CD4-positive, alpha-beta memory T cell (primary cell): ENCODE measurements around the gene SORL1-AS1.

Experiments used
- CTCF ChIA-PET: fragments of 350-600 bp; sonication (Branson Sonifier 250); formaldehyde crosslinking; loops from one replicate; lab custom pipeline; 2021; ENCODE audit warnings: inconsistent platforms; ENCODE audit not compliant: partially characterized antibody; lab: Charles Lee
- POLR2A ChIA-PET: fragments of 350-600 bp; sonication (Branson Sonifier 250); formaldehyde crosslinking; loops from one replicate; lab custom pipeline; 2021; ENCODE audit not compliant: partially characterized antibody; lab: Charles Lee
- DNase-seq, 5 donors: peaks; one replicate each; pipeline versions ENCODE4 v3.0.0 to v3.0.0-alpha.2; 2020 to 2022; ENCODE audit warnings: mixed read lengths in 1 of 5
- H3K27ac ChIP-seq: one replicate; pipeline ENCODE4 v1.7.0; 2013; ENCODE audit warnings: low read depth, low read length
- H3K27me3 ChIP-seq: 2 replicates; pipeline ENCODE4 v1.7.0; 2013; ENCODE audit warnings: mild to moderate bottlenecking, low read length, moderate library complexity; ENCODE audit not compliant: insufficient read depth
- H3K36me3 ChIP-seq: 2 replicates; pipeline ENCODE4 v1.7.0; 2013; ENCODE audit warnings: mild to moderate bottlenecking, low read length, moderate library complexity; ENCODE audit not compliant: insufficient read depth
- H3K4me1 ChIP-seq: 2 replicates; pipeline ENCODE4 v1.7.0; 2013; ENCODE audit warnings: mild to moderate bottlenecking, low read length, moderate library complexity; ENCODE audit not compliant: insufficient read depth
- H3K4me3 ChIP-seq, 2 donors: one replicate each; pipeline ENCODE4 v1.7.0; 2013; ENCODE audit warnings: low read length in 2 of 2, mild to moderate bottlenecking in 1 of 2
- H3K9me3 ChIP-seq, 2 donors: one replicate each; pipeline ENCODE4 v1.7.0; 2013; ENCODE audit warnings: low read length in 2 of 2, control low read depth in 1 of 2; ENCODE audit not compliant: control insufficient read depth in 1 of 2
- H3K27ac Mint-ChIP-seq, 7 donors: one replicate each; pipeline ENCODE4 v1.8.0; 2020 to 2021; ENCODE audit warnings: mixed read lengths in 7 of 7, mild to moderate bottlenecking in 6 of 7, inconsistent platforms in 3 of 7, moderate library complexity in 3 of 7
- H3K27me3 Mint-ChIP-seq, 2 donors: one replicate each; pipeline ENCODE4 v1.8.0; 2020 to 2021; ENCODE audit warnings: mixed read lengths in 2 of 2
- H3K36me3 Mint-ChIP-seq, 2 donors: one replicate each; pipeline ENCODE4 v1.8.0; 2020 to 2021; ENCODE audit warnings: mixed read lengths in 2 of 2, inconsistent platforms in 1 of 2, mild to moderate bottlenecking in 1 of 2
- H3K4me1 Mint-ChIP-seq, 4 donors: one replicate each; pipeline ENCODE4 v1.8.0; 2020 to 2021; ENCODE audit warnings: mixed read lengths in 4 of 4, mild to moderate bottlenecking in 1 of 4
- H3K4me3 Mint-ChIP-seq, 8 donors: one replicate each; pipeline ENCODE4 v1.8.0; 2020 to 2021; ENCODE audit warnings: mixed read lengths in 8 of 8, mild to moderate bottlenecking in 7 of 8, moderate library complexity in 6 of 8, inconsistent platforms in 3 of 8
- H3K9me3 Mint-ChIP-seq, 8 donors: one replicate each; pipeline ENCODE4 v1.8.0; 2020 to 2021; ENCODE audit warnings: mixed read lengths in 8 of 8, mild to moderate bottlenecking in 5 of 8, inconsistent platforms in 3 of 8, moderate library complexity in 1 of 8
- intact Hi-C: fragments of 100-400 bp; cut with micrococcal nuclease; formaldehyde crosslinking; loops from one replicate; pipeline ENCODE4 v1.15.1; 2023

Gene SORL1-AS1

GRCh38 chr11:121469910-121470309 lies 17.1 kb upstream of the SORL1-AS1 start:
- Histone ChIP-seq H3K9me3 (no peaks in the 10 kb centered on the region), H3K4me3 (no peak overlapping the region), H3K36me3 (peaks cover 26% of the 10 kb centered on the region), H3K27ac (peak overlapping the region; percentile 3), H3K27me3 (no peaks in the 10 kb centered on the region), H3K4me1 (peaks cover 97% of the 10 kb centered on the region)
- no peak for DNase-seq
- peaks cover 58 to 96% (median 80%) of the 10 kb centered on the region in 4 donors for H3K4me1 Mint-ChIP-seq
- H3K27ac Mint-ChIP-seq, result peak overlapping the region; percentile 33 to 98 (median 95)
- ChIA-PET POLR2A (interaction anchor here (4.6 to 14.5 kb wide), 3 partner anchors 12 to 19 kb away, joined by 98 to 462 read pairs (median 111); partner anchors contain the start of genes SORL1 and SORL1-AS1), CTCF (interaction anchor here (10.7 kb wide), 1 partner anchor 19 kb away, joined by 90 read pairs; the partner anchor contains the start of genes SORL1 and SORL1-AS1)
- peak overlapping the region in 3 of 8 donors; percentile 15 to 92 (median 53) for H3K4me3 Mint-ChIP-seq
- H3K9me3 Mint-ChIP-seq, result no peaks in the 10 kb centered on the region
- H3K27me3 Mint-ChIP-seq, result no peaks in the 10 kb centered on the region
- peaks cover 46 to 70% of the 10 kb centered on the region in 2 donors for H3K36me3 Mint-ChIP-seq
- intact Hi-C loops, result no loop called here

- Histone ChIP-seq H3K27ac (peak overlapping the region; percentile 57), H3K9me3 (no peaks in the 10 kb centered on the region), H3K36me3 (peaks cover 26% of the 10 kb centered on the region), H3K4me1 (peaks cover 99% of the 10 kb centered on the region), H3K27me3 (no peaks in the 10 kb centered on the region), H3K4me3 (no peak overlapping the region)
- Mint-ChIP-seq H3K4me1 (peaks cover 73 to 97% (median 87%) of the 10 kb centered on the region in 4 donors), H3K4me3 (peak overlapping the region; percentile 67 to 92 (median 74)), H3K9me3 (no peaks in the 10 kb centered on the region), H3K36me3 (peaks cover 33 to 58% of the 10 kb centered on the region in 2 donors), H3K27me3 (no peaks in the 10 kb centered on the region), H3K27ac (peak overlapping the region; percentile 91 to 98 (median 95))
- peak; percentile 72 to 93 (median 77) for DNase-seq
- ChIA-PET CTCF (interaction anchor here (0.7 to 10.7 kb wide), 13 partner anchors 8 to 151 kb away, joined by 3 to 90 read pairs (median 4); partner anchors contain the start of genes SORL1 and SORL1-AS1), POLR2A (interaction anchor here (0.7 to 14.5 kb wide), 17 partner anchors 9 to 146 kb away, joined by 3 to 462 read pairs (median 6); partner anchors contain the start of genes SORL1 and SORL1-AS1)
- intact Hi-C loops, result no loop called here
Measured at GRCh38 chr11:121467965-121468364, 15.2 kb upstream of the SORL1-AS1 start.

GRCh38 chr11:121467471-121467870 lies 14.7 kb upstream of the SORL1-AS1 start:
- POLR2A ChIA-PET, result interaction anchor here (0.6 to 14.5 kb wide), 18 partner anchors 10 to 146 kb away, joined by 3 to 462 read pairs (median 6); partner anchors contain the start of genes SORL1 and SORL1-AS1
- no peaks in the 10 kb centered on the region for H3K27me3 ChIP-seq
- no peak for DNase-seq
- Mint-ChIP-seq H3K27me3 (no peaks in the 10 kb centered on the region), H3K4me3 (peak overlapping the region; percentile 67 to 92 (median 77)), H3K36me3 (peaks cover 28 to 53% of the 10 kb centered on the region in 2 donors), H3K4me1 (peaks cover 73 to 97% (median 87%) of the 10 kb centered on the region in 4 donors), H3K9me3 (no peaks in the 10 kb centered on the region), H3K27ac (peak overlapping the region; percentile 91 to 98 (median 95))
- peaks cover 99% of the 10 kb centered on the region for H3K4me1 ChIP-seq
- no peaks in the 10 kb centered on the region for H3K9me3 ChIP-seq
- CTCF ChIA-PET, result interaction anchor here (0.9 to 10.7 kb wide), 12 partner anchors 8 to 151 kb away, joined by 3 to 90 read pairs (median 4); partner anchors contain the start of genes SORL1 and SORL1-AS1
- H3K36me3 ChIP-seq, result peaks cover 26% of the 10 kb centered on the region
- intact Hi-C loops, result no loop called here
- H3K4me3 ChIP-seq, result no peak overlapping the region
- peak overlapping the region; percentile 57 for H3K27ac ChIP-seq

- peak overlapping the region in 1 of 2 donors; percentile 25 for H3K4me3 ChIP-seq
Measured at GRCh38 chr11:121466063-121466794, 13.5 kb upstream of the SORL1-AS1 start.

GRCh38 chr11:121465709-121466062 lies 12.9 kb upstream of the SORL1-AS1 start:
- CTCF ChIA-PET, result interaction anchor here (1.0 to 10.7 kb wide), 4 partner anchors 11 to 144 kb away, joined by 3 to 90 read pairs (median 4); partner anchors contain the start of genes SORL1 and SORL1-AS1
- H3K27me3 ChIP-seq, result no peaks in the 10 kb centered on the region
- peak overlapping the region; percentile 91 to 98 (median 96) for H3K27ac Mint-ChIP-seq
- intact Hi-C loops, result no loop called here
- peaks cover 13 to 44% of the 10 kb centered on the region in 2 donors for H3K36me3 Mint-ChIP-seq
- peaks cover 100% of the 10 kb centered on the region for H3K4me1 ChIP-seq
- H3K9me3 ChIP-seq, result no peaks in the 10 kb centered on the region
- H3K9me3 Mint-ChIP-seq, result no peaks in the 10 kb centered on the region
- peak overlapping the region; percentile 79 to 92 (median 85) for H3K4me3 Mint-ChIP-seq
- peak overlapping the region in 1 of 2 donors; percentile 2 for H3K4me3 ChIP-seq
- H3K4me1 Mint-ChIP-seq, result peaks cover 82 to 97% (median 91%) of the 10 kb centered on the region in 4 donors
- DNase-seq, result no peak
- H3K27ac ChIP-seq, result peak overlapping the region; percentile 57
- POLR2A ChIA-PET, result interaction anchor here (1.1 to 14.5 kb wide), 15 partner anchors 9 to 144 kb away, joined by 3 to 462 read pairs (median 7); partner anchors contain the start of genes SORL1 and SORL1-AS1
- H3K36me3 ChIP-seq, result peaks cover 13% of the 10 kb centered on the region
- no peaks in the 10 kb centered on the region for H3K27me3 Mint-ChIP-seq

More at GRCh38 chr11:121466063-121466794, 13.5 kb upstream of the SORL1-AS1 start:
- intact Hi-C loops, result no loop called here
- ChIA-PET CTCF (interaction anchor here (0.9 to 10.7 kb wide), 8 partner anchors 8 to 145 kb away, joined by 3 to 90 read pairs (median 4); partner anchors contain the start of genes SORL1 and SORL1-AS1), POLR2A (interaction anchor here (1.1 to 14.5 kb wide), 14 partner anchors 9 to 174 kb away, joined by 3 to 462 read pairs (median 8); partner anchors contain the start of genes SC5D, SORL1 and SORL1-AS1)
- H3K36me3 ChIP-seq, result peaks cover 18% of the 10 kb centered on the region
- no peaks in the 10 kb centered on the region for H3K27me3 ChIP-seq
- Mint-ChIP-seq H3K27me3 (no peaks in the 10 kb centered on the region), H3K4me1 (peaks cover 80 to 97% (median 89%) of the 10 kb centered on the region in 4 donors), H3K36me3 (peaks cover 18 to 50% of the 10 kb centered on the region in 2 donors), H3K4me3 (peak overlapping the region; percentile 79 to 92 (median 85)), H3K27ac (peak overlapping the region; percentile 91 to 98 (median 96)), H3K9me3 (no peaks in the 10 kb centered on the region)
- no peaks in the 10 kb centered on the region for H3K9me3 ChIP-seq
- peak overlapping the region; percentile 57 for H3K27ac ChIP-seq
- H3K4me1 ChIP-seq, result peaks cover 100% of the 10 kb centered on the region
- DNase-seq, result peak in 2 of 5 donors; percentile 41 to 74

- H3K27ac ChIP-seq, result peak overlapping the region; percentile 57
- no peaks in the 10 kb centered on the region for H3K9me3 Mint-ChIP-seq
- peak overlapping the region; percentile 62 to 92 (median 84) for H3K4me3 Mint-ChIP-seq
- no peaks in the 10 kb centered on the region for H3K27me3 Mint-ChIP-seq
- ChIA-PET CTCF (interaction anchor here (1.5 to 10.7 kb wide), 4 partner anchors 10 to 143 kb away, joined by 3 to 90 read pairs (median 5); partner anchors contain the start of genes SORL1 and SORL1-AS1), POLR2A (interaction anchor here (0.7 to 14.5 kb wide), 21 partner anchors 9 to 172 kb away, joined by 3 to 462 read pairs (median 5); partner anchors contain the start of genes SC5D, SORL1 and SORL1-AS1)
- H3K27me3 ChIP-seq, result no peaks in the 10 kb centered on the region
- H3K36me3 Mint-ChIP-seq, result peaks cover 5 to 39% of the 10 kb centered on the region in 2 donors
- intact Hi-C loops, result loop anchor here (1.0 kb wide), 2 partner anchors 12 to 18 kb away; partner anchors contain the start of genes SORL1 and SORL1-AS1
- H3K4me3 ChIP-seq, result peak overlapping the region in 1 of 2 donors; percentile 25
- DNase-seq, result peak; percentile 61 to 96 (median 68)
- H3K4me1 Mint-ChIP-seq, result peaks cover 84 to 99% (median 92%) of the 10 kb centered on the region in 4 donors
- H3K4me1 ChIP-seq, result peaks cover 100% of the 10 kb centered on the region
- H3K27ac Mint-ChIP-seq, result peak overlapping the region; percentile 89 to 98 (median 93)
- peaks cover under 1% of the 10 kb centered on the region for H3K36me3 ChIP-seq
- H3K9me3 ChIP-seq, result no peaks in the 10 kb centered on the region
Measured at GRCh38 chr11:121464352-121464946, 11.7 kb upstream of the SORL1-AS1 start.
